C4-2B (cell line): ENCODE measurements around the gene SEPTIN5.

Experiments used
- H3K27ac ChIP-seq: fragments of 450-650 bp; 2 replicates; pipeline ENCODE4 v1.5.1; 2017
- CTCF ChIP-seq: fragments of 450-650 bp; conservative IDR thresholded peaks from 2 replicates; pipeline ENCODE4 v1.5.1; 2017; ENCODE audit warnings: mild to moderate bottlenecking
- ZFX ChIP-seq: fragments of 450-650 bp; IDR thresholded peaks from 2 replicates; pipeline ENCODE4 v1.6.1; 2017

Gene SEPTIN5

GRCh38 chr22:19745155-19746101, 31.1 kb downstream of the SEPTIN5 start:
- TF ChIP-seq CTCF (no peak), ZFX (no peak)
- no peak overlapping the region for H3K27ac ChIP-seq

GRCh38 chr22:19746726-19747125, 32.4 kb downstream of the SEPTIN5 start:
- TF ChIP-seq CTCF (no peak), ZFX (no peak)
- no peak overlapping the region for H3K27ac ChIP-seq

- H3K27ac ChIP-seq: no peak overlapping the region
- TF ChIP-seq ZFX: no peak
- TF ChIP-seq CTCF: no peak
Observed at GRCh38 chr22:19747551-19747950, 33.2 kb downstream of the SEPTIN5 start.

- TF ChIP-seq ZFX (no peak), CTCF (no peak)
- no peak overlapping the region for H3K27ac ChIP-seq
Observed at GRCh38 chr22:19748139-19748538, 33.8 kb downstream of the SEPTIN5 start.

- no peak overlapping the region for H3K27ac ChIP-seq
- TF ChIP-seq CTCF (no peak), ZFX (no peak)
Observed at GRCh38 chr22:19748991-19749664, 34.8 kb downstream of the SEPTIN5 start.

GRCh38 chr22:19749876-19750275, 35.6 kb downstream of the SEPTIN5 start:
- H3K27ac ChIP-seq: no peak overlapping the region
- no peak for TF ChIP-seq CTCF
